SK-N-SH treated with all-trans-retinoic acid at 6 μM for 48 hours (cell line): ENCODE data around the gene TFCP2.

ENCODE experiments used
- ATAC-seq: fragments of 200-7000 bp; cut with Tn5 transposase; 3 replicates; pipeline ENCODE4 v1.9.1; 2020; ENCODE audit warnings: mild to moderate bottlenecking, moderate library complexity
- ARNTL ChIP-seq: fragments of 450-650 bp; formaldehyde crosslinking; IDR thresholded peaks from 2 replicates; pipeline ENCODE4 v1.5.0; 2020; ENCODE audit warnings: low read depth, mild to moderate bottlenecking, moderate library complexity, borderline replicate concordance
- BACH2 ChIP-seq: fragments of 250-450 bp; sonication (Bioruptor Pico); IDR thresholded peaks from 2 replicates; pipeline ENCODE4 v1.9.0; 2021; ENCODE audit warnings: mild to moderate bottlenecking, borderline replicate concordance
- CREB5 ChIP-seq: fragments of 250-450 bp; sonication (Bioruptor Pico); IDR thresholded peaks from 2 replicates; pipeline ENCODE4 v1.5.1; 2020; ENCODE audit warnings: low read depth, mild to moderate bottlenecking, moderate library complexity
- CSRNP3 ChIP-seq: fragments of 250-450 bp; sonication (Bioruptor Pico); IDR thresholded peaks from 2 replicates; pipeline ENCODE4 v1.5.1; 2021; ENCODE audit warnings: mild to moderate bottlenecking, moderate library complexity
- ESRRG ChIP-seq: fragments of 250-450 bp; sonication (Bioruptor Pico); IDR thresholded peaks from 2 replicates; pipeline ENCODE4 v1.6.1; 2021; ENCODE audit warnings: mild to moderate bottlenecking
- GLIS3 ChIP-seq: fragments of 250-450 bp; sonication (Bioruptor Pico); IDR thresholded peaks from 2 replicates; pipeline ENCODE4 v1.5.0; 2020; ENCODE audit warnings: mild to moderate bottlenecking, moderate library complexity
- OSR1 ChIP-seq: fragments of 250-450 bp; sonication (Bioruptor Pico); IDR thresholded peaks from 2 replicates; pipeline ENCODE4 v1.8.0; 2022; ENCODE audit warnings: moderate library complexity, mild to moderate bottlenecking, inconsistent platforms
- PATZ1 ChIP-seq: fragments of 250-450 bp; sonication (Bioruptor Pico); IDR thresholded peaks from 2 replicates; pipeline ENCODE4 v1.8.0; 2020; ENCODE audit warnings: mild to moderate bottlenecking, moderate library complexity, borderline replicate concordance
- POU6F1 ChIP-seq: fragments of 250-450 bp; sonication (Bioruptor Pico); IDR thresholded peaks from 2 replicates; pipeline ENCODE4 v1.8.0; 2021; ENCODE audit warnings: low read depth, mild to moderate bottlenecking, moderate library complexity, borderline replicate concordance
- SNAI2 ChIP-seq: fragments of 250-450 bp; sonication (Bioruptor Pico); IDR thresholded peaks from 2 replicates; pipeline ENCODE4 v1.5.0; 2020; ENCODE audit warnings: mild to moderate bottlenecking, moderate library complexity
- TCF4 ChIP-seq: fragments of 250-450 bp; sonication (Bioruptor Pico); IDR thresholded peaks from 2 replicates; pipeline ENCODE4 v1.8.0; 2021; ENCODE audit warnings: mild to moderate bottlenecking, moderate library complexity, borderline replicate concordance
- TOX ChIP-seq: fragments of 250-450 bp; sonication (Bioruptor Pico); IDR thresholded peaks from 2 replicates; pipeline ENCODE4 v1.8.0; 2021; ENCODE audit warnings: mild to moderate bottlenecking, moderate library complexity, borderline replicate concordance
- TSHZ2 ChIP-seq: fragments of 250-450 bp; sonication (Bioruptor Pico); IDR thresholded peaks from 2 replicates; pipeline ENCODE4 v1.5.0; 2020; ENCODE audit warnings: mild to moderate bottlenecking, moderate library complexity
- ZFP3 ChIP-seq: fragments of 250-450 bp; sonication (Bioruptor Pico); IDR thresholded peaks from 2 replicates; pipeline ENCODE4 v1.5.0; 2020; ENCODE audit warnings: mild to moderate bottlenecking, moderate library complexity
- ZFP30 ChIP-seq: fragments of 450-650 bp; formaldehyde crosslinking; IDR thresholded peaks from 2 replicates; pipeline ENCODE4 v1.5.0; 2022; ENCODE audit warnings: mild to moderate bottlenecking, moderate library complexity
- ZNF70 ChIP-seq: fragments of 450-650 bp; formaldehyde crosslinking; IDR thresholded peaks from 2 replicates; pipeline ENCODE4 v1.5.0; 2020; ENCODE audit warnings: mild to moderate bottlenecking, moderate library complexity

Gene TFCP2

GRCh38 chr12:51190820-51191219 lies 17.9 kb upstream of the TFCP2 start:
- no peak for ATAC-seq
- TF ChIP-seq PATZ1 (CRISPR knock-in tag) (no peak), TCF4 (CRISPR knock-in tag) (no peak)

- TF ChIP-seq ZNF70 (CRISPR knock-in tag), result no peak
- no peak for TF ChIP-seq ZFP3
- TF ChIP-seq GLIS3 (CRISPR knock-in tag), result no peak
- ATAC-seq, result no peak
Measured at GRCh38 chr12:51189790-51190355, 16.9 kb upstream of the TFCP2 start.

- TF ChIP-seq GLIS3 (CRISPR knock-in tag), result no peak
- no peak for TF ChIP-seq CSRNP3 (CRISPR knock-in tag)
- no peak for TF ChIP-seq ZFP30 (CRISPR knock-in tag)
- ATAC-seq, result no peak
Measured at GRCh38 chr12:51188359-51189051, 15.6 kb upstream of the TFCP2 start.

GRCh38 chr12:51187370-51187987 lies 14.5 kb upstream of the TFCP2 start:
- TF ChIP-seq ZNF70 (CRISPR knock-in tag) (no peak), TOX (CRISPR knock-in tag) (no peak), TSHZ2 (CRISPR knock-in tag) (no peak), ARNTL (CRISPR knock-in tag) (no peak), ESRRG (CRISPR knock-in tag) (no peak), ZFP30 (CRISPR knock-in tag) (no peak), POU6F1 (no peak), BACH2 (no peak), CSRNP3 (CRISPR knock-in tag) (no peak), CREB5 (no peak), GLIS3 (CRISPR knock-in tag) (no peak), SNAI2 (CRISPR knock-in tag) (no peak), OSR1 (CRISPR knock-in tag) (no peak)
- TF ChIP-seq, all 23 proteins: peak for 0
- ATAC-seq, result no peak
